Measurements from ENCODE around the gene SUMF1. TPM values are rescaled to one million over a fixed set of nuclear protein-coding genes. Genes with fewer than 3 reads are reported as not detected.

SUMF1 gene
- total and polyA plus RNA-seq, 4 donors, result 13.0 to 34.2 (median 23.5) TPM

- no peaks in the 10 kb centered on the region for H3K9me3 ChIP-seq (ENCODE audit: control insufficient read depth in 4 of 4, low read length in 3 of 4)
- no peak overlapping the region for H3K4me3 ChIP-seq (ENCODE audit: low read depth in 1 of 3, low read length in 3 of 3)
- H3K27ac ChIP-seq (ENCODE audit: low read depth in 1 of 2, low read length in 2 of 2), result no peak overlapping the region
- no peak overlapping the region for H3K9ac ChIP-seq (ENCODE audit: low read depth in 1 of 2, low read length in 2 of 2)
- no peak for DNase-seq (ENCODE audit: low spot score)
- peaks cover 1 to 11% (median 9%) of the 10 kb centered on the region in 4 donors for H3K36me3 ChIP-seq (ENCODE audit: control insufficient read depth in 4 of 4, insufficient read depth in 3 of 4, low read depth in 1 of 4, low read length in 3 of 4)
- TF ChIP-seq NR2F2 (IDR thresholded peaks at IDR 0.05) (no peak), JUND (IDR thresholded peaks at IDR 0.05) (no peak), RAD21 (IDR thresholded peaks at IDR 0.05) (no peak)
- peaks cover 6 to 20% (median 6%) of the 10 kb centered on the region in 4 donors for H3K4me1 ChIP-seq (ENCODE audit: control insufficient read depth in 4 of 4, insufficient read depth in 4 of 4, low read length in 3 of 4)
- no peaks in the 10 kb centered on the region for H3K27me3 ChIP-seq (ENCODE audit: control insufficient read depth in 4 of 4, insufficient read depth in 4 of 4, low read length in 3 of 4)
Observed at GRCh38 chr3:4408958-4409357, 58.1 kb downstream of the SUMF1 start.

- Histone ChIP-seq H3K27me3 (ENCODE audit: control insufficient read depth in 4 of 4, insufficient read depth in 4 of 4, low read length in 3 of 4) (no peaks in the 10 kb centered on the region), H3K4me1 (ENCODE audit: control insufficient read depth in 4 of 4, insufficient read depth in 4 of 4, low read length in 3 of 4) (peaks cover 6 to 20% (median 6%) of the 10 kb centered on the region in 4 donors), H3K9ac (ENCODE audit: low read depth in 1 of 2, low read length in 2 of 2) (no peak overlapping the region), H3K36me3 (ENCODE audit: control insufficient read depth in 4 of 4, insufficient read depth in 3 of 4, low read depth in 1 of 4, low read length in 3 of 4) (peaks cover 0 to 19% (median 11%) of the 10 kb centered on the region in 4 donors), H3K9me3 (ENCODE audit: control insufficient read depth in 4 of 4, low read length in 3 of 4) (no peaks in the 10 kb centered on the region), H3K4me3 (ENCODE audit: low read depth in 1 of 3, low read length in 3 of 3) (no peak overlapping the region), H3K27ac (ENCODE audit: low read depth in 1 of 2, low read length in 2 of 2) (peak overlapping the region; percentile 8 to 54)
- WGBS, result 39% methylated on average over 2 of the region's 2 CpGs
- TF ChIP-seq JUND (IDR thresholded peaks at IDR 0.05) (no peak), EGR1 (IDR thresholded peaks at IDR 0.05; ENCODE audit: low read depth in 2 of 2) (no peak), YY1 (IDR thresholded peaks at IDR 0.05) (peak; percentile 31), ATF3 (IDR thresholded peaks at IDR 0.05) (no peak), TAF1 (conservative IDR thresholded peaks at IDR 0.05) (no peak)
- TF ChIP-seq, protein P1, sequence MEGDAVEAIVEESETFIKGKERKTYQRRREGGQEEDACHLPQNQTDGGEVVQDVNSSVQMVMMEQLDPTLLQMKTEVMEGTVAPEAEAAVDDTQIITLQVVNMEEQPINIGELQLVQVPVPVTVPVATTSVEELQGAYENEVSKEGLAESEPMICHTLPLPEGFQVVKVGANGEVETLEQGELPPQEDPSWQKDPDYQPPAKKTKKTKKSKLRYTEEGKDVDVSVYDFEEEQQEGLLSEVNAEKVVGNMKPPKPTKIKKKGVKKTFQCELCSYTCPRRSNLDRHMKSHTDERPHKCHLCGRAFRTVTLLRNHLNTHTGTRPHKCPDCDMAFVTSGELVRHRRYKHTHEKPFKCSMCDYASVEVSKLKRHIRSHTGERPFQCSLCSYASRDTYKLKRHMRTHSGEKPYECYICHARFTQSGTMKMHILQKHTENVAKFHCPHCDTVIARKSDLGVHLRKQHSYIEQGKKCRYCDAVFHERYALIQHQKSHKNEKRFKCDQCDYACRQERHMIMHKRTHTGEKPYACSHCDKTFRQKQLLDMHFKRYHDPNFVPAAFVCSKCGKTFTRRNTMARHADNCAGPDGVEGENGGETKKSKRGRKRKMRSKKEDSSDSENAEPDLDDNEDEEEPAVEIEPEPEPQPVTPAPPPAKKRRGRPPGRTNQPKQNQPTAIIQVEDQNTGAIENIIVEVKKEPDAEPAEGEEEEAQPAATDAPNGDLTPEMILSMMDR (IDR thresholded peaks at IDR 0.05; ENCODE audit: low read depth, low read length, missing input control), result no peak
- no peak for DNase-seq (ENCODE audit: low spot score)
Observed at GRCh38 chr3:4407941-4408340, 59.1 kb downstream of the SUMF1 start.

DNA sequence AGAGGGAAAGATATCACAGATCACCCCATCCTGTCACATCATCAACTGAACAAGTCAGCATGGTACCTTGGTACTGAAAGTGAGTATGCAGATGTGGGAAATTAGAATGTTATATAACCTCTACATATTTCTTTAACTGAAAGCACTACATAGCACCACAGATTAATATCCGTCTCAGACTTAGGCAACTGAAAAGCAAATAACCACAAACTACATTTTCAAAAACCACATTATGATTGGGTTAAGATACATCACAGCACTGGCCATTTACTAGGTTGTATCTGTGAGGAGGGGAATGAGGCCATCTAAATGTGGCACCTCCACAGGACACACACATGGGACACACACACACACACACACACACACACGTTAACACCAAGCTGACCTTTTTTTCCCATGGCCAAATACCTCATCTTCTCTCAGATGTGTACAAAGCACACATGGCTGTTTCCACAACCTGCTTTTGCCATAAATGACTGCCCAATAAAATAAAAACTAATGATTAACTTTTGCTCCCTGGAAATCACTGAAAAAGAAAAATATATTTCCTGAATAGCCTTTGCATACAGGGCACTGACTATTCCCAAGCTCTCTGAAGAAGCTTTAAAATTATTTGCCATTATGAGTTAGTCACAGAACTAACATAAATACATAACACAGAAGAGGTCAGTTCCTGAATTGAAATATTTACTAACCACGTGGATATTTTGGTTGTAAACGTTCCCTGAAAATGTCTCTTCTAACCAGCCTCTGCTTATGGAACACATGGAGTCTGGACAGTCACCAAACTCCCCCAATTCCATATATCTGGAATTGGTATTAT, 60.1 kb downstream of the SUMF1 start:
- Histone ChIP-seq H3K36me3 (ENCODE audit: control insufficient read depth in 4 of 4, insufficient read depth in 3 of 4, low read depth in 1 of 4, low read length in 3 of 4) (peaks cover 0 to 20% (median 15%) of the 10 kb centered on the region in 4 donors), H3K9me3 (ENCODE audit: control insufficient read depth in 4 of 4, low read length in 3 of 4) (no peaks in the 10 kb centered on the region), H3K4me3 (ENCODE audit: low read depth in 1 of 3, low read length in 3 of 3) (no peak overlapping the region), H3K27me3 (ENCODE audit: control insufficient read depth in 4 of 4, insufficient read depth in 4 of 4, low read length in 3 of 4) (no peaks in the 10 kb centered on the region), H3K27ac (ENCODE audit: low read depth in 1 of 2, low read length in 2 of 2) (peak overlapping the region; percentile 35 to 54), H3K9ac (ENCODE audit: low read depth in 1 of 2, low read length in 2 of 2) (no peak overlapping the region), H3K4me1 (ENCODE audit: control insufficient read depth in 4 of 4, insufficient read depth in 4 of 4, low read length in 3 of 4) (peaks cover 6 to 20% (median 6%) of the 10 kb centered on the region in 4 donors)
- no peak for DNase-seq (ENCODE audit: low spot score)
- WGBS, result 29% methylated on average over 4 of the region's 4 CpGs
- TF ChIP-seq JUND (IDR thresholded peaks at IDR 0.05), result peak in 1 of 2 donors; percentile 44
- TF ChIP-seq FOXA2 (IDR thresholded peaks at IDR 0.05), result peak; percentile 88
- no peak for TF ChIP-seq ATF3 (IDR thresholded peaks at IDR 0.05)
- TF ChIP-seq, protein P1 (IDR thresholded peaks at IDR 0.05; ENCODE audit: low read depth, low read length, missing input control), result no peak
- TF ChIP-seq ZBTB33 (IDR thresholded peaks at IDR 0.05), result no peak
- peak; percentile 51 to 62 for TF ChIP-seq HNF4A (conservative IDR thresholded peaks at IDR 0.05)
- peak; percentile 47 to 57 for TF ChIP-seq RAD21 (IDR thresholded peaks at IDR 0.05)
- no peak for TF ChIP-seq EGR1 (IDR thresholded peaks at IDR 0.05; ENCODE audit: low read depth in 2 of 2)
- peak; percentile 81 for TF ChIP-seq YY1 (IDR thresholded peaks at IDR 0.05)
- peak; percentile 61 for TF ChIP-seq FOXA1 (IDR thresholded peaks at IDR 0.05)
- peak; percentile 86 for TF ChIP-seq SP1 (IDR thresholded peaks at IDR 0.05)
- peak; percentile 61 for TF ChIP-seq REST (IDR thresholded peaks at IDR 0.05)
- TF ChIP-seq TAF1 (conservative IDR thresholded peaks at IDR 0.05), result no peak
- TF ChIP-seq NR2F2 (IDR thresholded peaks at IDR 0.05), result peak; percentile 53
